GM19468 (cell line): ENCODE measurements around the gene RETSAT.
"Not testable (repeated sequence)": the region's sequence is repeated elsewhere in the genome, so short reads cannot be mapped to it uniquely, and the experiment has no call there.

Experiments used
- ATAC-seq: cut with Tn5 transposase; IDR thresholded peaks from one replicate; pipeline ENCODE4 v1.9.1; 2021; ENCODE audit warnings: mild to moderate bottlenecking, moderate library complexity, moderate number of reproducible peaks; ENCODE audit not compliant: unreplicated experiment; ENCODE audit errors: extremely low read depth

RETSAT gene

DNA sequence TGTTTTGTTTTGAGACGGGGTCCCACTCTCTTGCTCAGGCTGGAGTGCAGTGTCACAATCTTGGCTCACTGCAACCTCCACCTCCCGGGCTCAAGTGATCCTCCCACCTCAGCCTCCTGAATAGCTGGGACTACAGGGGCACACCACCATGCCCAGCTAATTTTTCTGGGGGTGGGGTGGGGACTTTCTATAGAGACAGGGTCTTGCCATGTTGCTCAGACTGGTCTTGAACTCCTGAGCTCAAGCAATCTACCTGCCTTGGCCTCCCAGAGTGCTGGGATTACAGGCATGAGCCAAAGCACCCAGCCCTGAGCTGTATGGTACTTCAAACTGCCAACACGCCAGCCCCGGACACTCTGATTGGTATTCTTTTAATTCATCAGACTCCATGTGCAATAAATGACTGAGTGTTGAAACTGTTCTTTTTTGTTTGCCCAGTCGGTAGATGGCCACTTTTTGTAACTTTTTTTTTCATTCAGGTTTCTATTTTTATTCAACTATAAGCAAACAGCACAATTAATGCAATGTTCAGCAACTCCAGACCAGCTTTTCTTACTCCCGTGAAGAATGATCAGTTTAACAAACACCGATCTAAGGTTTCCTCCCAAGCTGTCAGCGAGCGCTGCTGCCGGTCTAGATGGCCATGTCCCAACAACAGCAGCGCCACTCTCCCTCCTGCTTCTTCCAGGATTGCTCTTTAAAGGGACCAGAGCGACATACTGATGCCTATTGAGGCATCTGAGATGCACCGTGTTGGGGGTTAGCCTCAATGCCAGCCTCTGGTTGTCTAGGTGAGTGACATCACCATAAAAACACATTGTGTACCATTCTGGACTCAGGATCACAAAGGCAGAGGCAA lies 14.1 kb downstream of the RETSAT start:
- no peak for ATAC-seq

DNA sequence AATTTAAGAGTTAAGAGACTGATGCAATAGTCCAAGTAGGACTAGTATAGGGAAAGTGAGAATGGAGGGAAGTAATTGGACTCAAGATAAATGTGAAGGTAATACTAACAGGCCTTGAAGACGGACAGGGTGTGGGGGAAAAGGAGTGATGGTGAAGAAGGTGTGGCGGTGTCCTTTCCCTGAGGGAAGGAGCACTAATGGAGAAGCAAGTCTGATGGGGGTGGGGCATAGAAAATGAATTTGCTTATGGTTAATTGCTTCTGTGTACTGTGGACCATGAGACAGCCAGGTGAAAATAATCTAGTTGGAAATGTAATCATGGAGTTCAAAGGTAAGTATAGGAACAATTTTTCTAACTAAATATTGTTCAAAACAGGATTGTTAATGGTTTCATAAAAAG lies 19.4 kb downstream of the RETSAT start:
- no peak for ATAC-seq

DNA sequence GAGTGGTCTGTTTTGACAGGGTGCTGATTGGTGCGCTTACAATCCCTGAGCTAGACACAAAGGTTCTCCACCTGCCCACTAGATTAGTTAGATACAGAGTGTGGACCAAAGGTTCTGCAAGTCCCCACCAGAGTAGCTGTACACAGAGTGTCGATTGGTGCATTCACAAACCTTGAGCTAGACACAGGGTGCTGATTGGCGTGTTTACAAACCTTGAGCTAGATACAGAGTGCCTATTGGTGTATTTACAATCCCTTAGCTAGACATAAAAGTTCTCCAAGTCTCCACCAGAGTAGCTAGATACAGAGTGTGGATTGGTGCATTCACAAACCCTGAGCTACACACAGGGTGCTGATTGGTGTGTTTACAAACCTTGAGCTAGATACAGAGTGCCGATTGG lies 20.5 kb downstream of the RETSAT start:
- ATAC-seq, result not testable (repeated sequence)

- ATAC-seq, result no peak
Observed at GRCh38 chr2:85330839-85331636, 23.3 kb downstream of the RETSAT start.

GRCh38 chr2:85329701-85330100 lies 24.6 kb downstream of the RETSAT start:
- not testable (repeated sequence) for ATAC-seq

- no peak for ATAC-seq
Observed at GRCh38 chr2:85329181-85329651, 25.1 kb downstream of the RETSAT start.

DNA sequence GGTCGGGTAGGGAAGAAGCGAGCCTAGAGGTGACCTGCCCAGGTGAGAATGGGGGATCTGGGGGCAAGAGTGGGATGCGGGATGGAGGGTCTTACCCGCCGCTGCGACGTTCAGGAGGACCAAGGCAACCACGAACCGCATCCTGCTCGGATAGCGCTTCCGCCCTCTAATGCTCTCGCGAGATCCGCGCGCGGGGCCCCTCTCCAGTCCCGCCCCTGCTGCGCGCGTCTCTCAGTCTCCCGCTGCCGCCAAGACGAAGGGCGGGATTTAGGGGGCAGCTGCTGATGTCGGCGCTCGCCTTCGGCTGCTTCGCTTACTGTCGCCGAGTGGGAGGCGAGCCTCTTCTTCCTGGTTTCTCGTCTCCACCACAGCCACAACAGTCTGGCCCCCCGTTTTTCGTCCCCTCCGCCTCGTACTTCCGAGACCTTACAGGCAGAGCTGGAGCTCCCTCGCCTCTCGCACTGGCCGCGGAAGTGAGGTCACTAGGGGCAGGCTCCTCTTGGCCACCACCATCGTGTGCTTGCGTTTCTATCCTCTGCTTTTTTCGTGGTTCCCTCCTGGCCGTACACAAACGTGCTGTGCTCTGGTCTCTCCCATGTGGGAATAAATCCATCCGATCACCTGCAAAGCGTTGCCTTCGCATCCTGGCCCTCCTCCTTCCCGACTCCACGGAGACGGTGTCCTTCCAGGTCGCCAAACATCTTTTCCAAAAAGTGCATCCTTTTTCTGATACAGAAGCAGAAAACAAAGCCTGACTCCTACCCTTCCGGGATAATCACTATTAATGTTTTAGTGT lies 26.3 kb downstream of the RETSAT start, which contains the start of gene TGOLN2:
TSS of gene TGOLN2 (minus strand) at position 168 of the 796 bp plus-strand sequence. CDS start at position 141, 27 bp downstream.
- ATAC-seq, result peak; percentile 71

GRCh38 chr2:85327160-85327821 lies 27.0 kb downstream of the RETSAT start:
- no peak for ATAC-seq

DNA sequence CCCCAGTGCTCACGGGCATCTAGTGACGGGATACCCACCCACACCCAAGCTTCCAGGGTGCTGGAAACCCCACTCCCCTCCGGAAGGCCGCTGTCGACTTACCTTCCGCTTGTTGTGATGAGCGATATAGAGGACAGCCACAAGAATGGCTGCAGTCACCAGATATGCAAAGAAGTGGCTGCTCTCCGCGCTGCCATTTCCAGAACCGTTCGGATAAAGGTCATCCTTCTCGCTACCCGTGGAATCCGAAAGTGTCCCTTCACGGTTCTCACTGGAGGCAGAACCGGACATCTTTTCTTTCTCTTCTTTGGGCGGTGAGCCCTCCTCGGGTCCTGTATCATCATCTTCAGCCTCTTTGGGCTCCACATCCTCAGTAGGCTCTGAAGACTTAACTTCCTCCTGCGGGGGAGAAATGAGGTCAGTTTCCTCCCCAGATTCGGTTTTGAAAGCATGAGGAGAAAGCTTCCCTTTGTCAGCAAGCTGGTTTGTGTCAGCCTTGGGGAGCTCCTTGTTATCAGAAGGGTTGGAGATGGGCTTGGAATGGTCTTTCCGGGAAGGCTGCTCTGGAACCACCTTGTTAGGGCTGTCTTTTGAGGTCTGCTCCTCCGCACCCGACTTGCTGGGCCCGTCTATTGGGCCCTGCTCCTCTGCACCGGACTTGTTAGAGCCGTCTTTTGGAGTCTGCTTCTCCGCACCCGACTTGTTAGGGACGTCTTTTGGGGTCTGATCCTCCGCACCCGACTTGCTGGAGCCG lies 27.7 kb downstream of the RETSAT start:
- ATAC-seq, result peak; percentile 17

DNA sequence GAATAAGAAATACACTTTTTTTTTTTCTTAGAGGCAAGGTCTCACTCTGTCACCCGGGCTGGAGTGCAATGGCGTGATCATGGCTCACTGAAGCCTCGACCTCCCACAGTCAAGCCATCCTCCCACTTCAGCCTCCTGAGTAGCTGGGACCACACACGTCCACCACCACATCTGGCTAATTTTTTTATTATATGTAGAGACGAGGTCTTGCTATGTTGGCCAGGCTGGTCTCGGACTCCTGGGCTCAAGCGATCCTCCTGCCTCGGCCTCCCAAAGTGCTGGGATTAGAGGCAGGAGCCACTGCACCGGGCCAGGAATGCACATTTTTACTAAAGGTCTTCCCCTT lies 28.9 kb downstream of the RETSAT start:
- no peak for ATAC-seq

- ATAC-seq, result no peak
Observed at GRCh38 chr2:85324639-85325465, 29.5 kb downstream of the RETSAT start.

GRCh38 chr2:85323988-85324367 lies 30.4 kb downstream of the RETSAT start:
- ATAC-seq, result not testable (repeated sequence)

GRCh38 chr2:85323351-85323987 lies 30.9 kb downstream of the RETSAT start:
- no peak for ATAC-seq

DNA sequence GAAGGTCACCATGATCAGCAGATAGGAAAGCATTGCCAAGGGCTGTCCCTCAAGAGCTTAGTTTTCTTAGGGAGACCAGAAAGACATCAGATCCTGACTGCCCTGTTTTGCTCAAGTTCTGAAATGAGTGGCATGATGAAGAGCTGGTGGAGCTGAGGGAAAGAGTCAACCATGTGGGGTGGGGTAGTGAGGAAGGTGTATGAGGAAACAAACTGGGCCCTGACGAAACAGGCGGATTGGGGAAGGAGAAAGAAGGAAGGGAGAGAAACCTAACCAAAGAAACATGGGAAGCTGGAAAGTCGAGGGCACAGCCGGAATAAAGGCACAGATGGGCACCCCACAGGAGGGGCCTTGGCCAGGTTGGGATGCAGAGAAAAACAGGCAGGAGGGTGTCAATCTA lies 34.5 kb downstream of the RETSAT start:
- no peak for ATAC-seq

DNA sequence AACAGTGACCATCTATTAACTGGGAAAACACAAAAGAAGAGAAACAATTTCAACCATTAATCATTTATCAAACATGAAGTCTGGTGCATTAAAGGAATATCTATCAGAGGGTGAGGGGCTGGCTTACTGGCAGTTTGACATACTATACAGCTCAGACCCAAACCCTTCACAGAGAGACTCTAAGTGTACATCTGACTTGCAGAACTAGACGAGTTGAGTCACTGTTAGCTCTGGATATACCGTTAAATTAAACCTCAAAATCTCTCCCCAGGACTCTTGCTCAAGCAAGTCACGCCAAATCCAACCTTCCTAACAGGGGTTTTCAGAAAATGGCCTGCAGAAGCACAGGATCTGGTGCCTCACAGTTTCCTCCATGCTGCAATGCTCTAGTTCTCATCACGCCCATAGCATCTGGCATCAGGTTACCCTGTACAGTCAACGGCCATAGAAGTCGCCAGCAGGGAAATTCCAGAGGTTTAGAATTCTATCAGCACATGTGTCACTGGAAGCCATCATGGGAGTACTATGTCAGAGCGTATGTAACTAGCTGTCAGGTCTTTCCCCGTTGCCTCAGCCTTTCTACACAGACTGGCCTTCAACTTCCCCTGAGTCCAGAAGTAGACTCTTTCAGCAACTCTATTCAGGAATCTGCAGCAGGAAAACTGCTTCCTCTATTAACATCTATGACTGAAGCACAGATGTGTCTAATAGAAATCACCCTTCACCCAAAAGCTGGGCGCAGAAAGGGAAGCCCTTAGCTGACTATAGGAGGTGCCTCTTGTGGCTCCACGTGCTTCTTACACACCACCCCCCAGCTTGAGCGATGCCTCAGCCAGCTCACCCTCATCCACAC lies 35.9 kb downstream of the RETSAT start:
- no peak for ATAC-seq

GRCh38 chr2:85315921-85316320 lies 38.4 kb downstream of the RETSAT start:
- not testable (repeated sequence) for ATAC-seq

DNA sequence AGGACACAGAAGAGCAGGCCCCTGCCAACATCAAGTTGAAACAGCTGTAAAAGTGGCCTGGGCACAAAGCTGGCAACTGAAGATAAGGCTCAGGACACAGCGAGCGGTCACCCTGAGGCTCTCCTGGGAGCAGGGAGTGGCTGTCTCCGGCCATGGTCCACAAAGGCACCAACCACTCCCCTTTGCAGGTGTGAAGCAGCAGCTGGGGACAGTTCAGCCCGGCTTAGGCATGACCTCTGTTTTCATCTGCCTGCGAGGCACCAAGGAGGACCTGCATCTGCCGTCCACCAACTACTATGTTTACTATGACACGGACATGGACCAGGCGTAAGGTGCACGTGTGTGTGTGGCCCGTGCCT lies 39.5 kb downstream of the RETSAT start:
- ATAC-seq, result no peak
